Panc1 (cell line): Measurements from ENCODE around the gene FXYD3.

Source experiments
- CTCF ChIP-seq: fragments of 450-650 bp; IDR thresholded peaks from 2 replicates; pipeline ENCODE4 v1.5.1; 2017; ENCODE audit warnings: mild to moderate bottlenecking
- POLR2AphosphoS5 ChIP-seq: IDR thresholded peaks from 2 replicates; pipeline ENCODE4 v1.6.1; 2012; ENCODE audit warnings: mild to moderate bottlenecking, low read depth, low read length, moderate library complexity
- REST ChIP-seq, 2 experiments: IDR thresholded peaks; 2 replicates each; pipeline ENCODE4 v1.6.1; 2011 to 2012; ENCODE audit warnings: low read depth in 2 of 2, control low read depth in 1 of 2, low read length in 1 of 2, mild to moderate bottlenecking in 1 of 2, moderate library complexity in 1 of 2; ENCODE audit not compliant: insufficient read depth in 1 of 2
- SIN3A ChIP-seq: IDR thresholded peaks from 2 replicates; pipeline ENCODE4 v1.6.1; 2012; ENCODE audit warnings: low read depth, mild to moderate bottlenecking, low read length, moderate library complexity, borderline replicate concordance; ENCODE audit not compliant: insufficient read depth
- TCF7L2 ChIP-seq: IDR thresholded peaks from 2 replicates; pipeline ENCODE4 v1.6.1; 2011; ENCODE audit warnings: mild to moderate bottlenecking, low read depth, low read length, inconsistent platforms

GRCh38 chr19:35099897-35100275, 15.7 kb upstream of the FXYD3 start:
- TF ChIP-seq CTCF (no peak), SIN3A (no peak), POLR2AphosphoS5 (no peak), TCF7L2 (no peak), REST (IDR thresholded peaks at IDR 0.05; ENCODE audit: insufficient read depth in 1 of 2, low read depth in 2 of 2, low read length in 1 of 2) (no peak)
